GM19025 (cell line): ENCODE results near the gene SAPCD1.
"Not testable (repeated sequence)": the region's sequence is repeated elsewhere in the genome, so short reads cannot be mapped to it uniquely, and the experiment has no call there.

Source experiments
- ATAC-seq: cut with Tn5 transposase; IDR thresholded peaks from one replicate; pipeline ENCODE4 v1.9.1; 2021; ENCODE audit warnings: mild to moderate bottlenecking, low read depth, moderate library complexity; ENCODE audit not compliant: unreplicated experiment

The SAPCD1 gene

GRCh38 chr6:31794866-31795615 is 32.6 kb downstream of the SAPCD1 start:
- peak; percentile 4 for ATAC-seq

- ATAC-seq, result peak; percentile 78
Observed at GRCh38 chr6:31795616-31796298, 33.3 kb downstream of the SAPCD1 start, which contains the start of gene VARS1. Gene VARS1 (minus strand): TSS chr6:31795752. CDS start chr6:31795217, 535 bp downstream.

GRCh38 chr6:31796993-31797385 is 34.5 kb downstream of the SAPCD1 start:
- no peak for ATAC-seq

- ATAC-seq, result no peak
Observed at GRCh38 chr6:31797588-31797987, 35.1 kb downstream of the SAPCD1 start.

GRCh38 chr6:31799781-31800180 is 37.3 kb downstream of the SAPCD1 start:
- no peak for ATAC-seq

- not testable (repeated sequence) for ATAC-seq
Observed at GRCh38 chr6:31801031-31801927, 38.8 kb downstream of the SAPCD1 start.

- ATAC-seq, result no peak
Observed at GRCh38 chr6:31805939-31806469, 43.5 kb downstream of the SAPCD1 start.

GRCh38 chr6:31806470-31807272 is 44.2 kb downstream of the SAPCD1 start, which contains the start of gene LSM2:
Gene LSM2 (minus strand): TSS chr6:31806966. CDS start chr6:31806757, 209 bp downstream.
- ATAC-seq, result peak; percentile 91

GRCh38 chr6:31808599-31808998 is 46.1 kb downstream of the SAPCD1 start:
- not testable (repeated sequence) for ATAC-seq

- ATAC-seq, result no peak
Observed at GRCh38 chr6:31811645-31812044, 49.2 kb downstream of the SAPCD1 start.

- ATAC-seq, result no peak
Observed at GRCh38 chr6:31813465-31813849, 51.0 kb downstream of the SAPCD1 start.
